Glomerular visceral epithelial cell (primary cell): ENCODE results near the gene CRYGN.

Experiments used
- DNase-seq: peaks from one replicate; pipeline ENCODE4 v3.0.0-alpha.2; 2016; ENCODE audit errors: extremely low spot score

CRYGN gene, protein sequence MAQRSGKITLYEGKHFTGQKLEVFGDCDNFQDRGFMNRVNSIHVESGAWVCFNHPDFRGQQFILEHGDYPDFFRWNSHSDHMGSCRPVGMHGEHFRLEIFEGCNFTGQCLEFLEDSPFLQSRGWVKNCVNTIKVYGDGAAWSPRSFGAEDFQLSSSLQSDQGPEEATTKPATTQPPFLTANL

GRCh38 chr7:151439855-151440798 is at the start of gene CRYGN:
Gene CRYGN (minus strand): TSS chr7:151440141. CDS start chr7:151439917, 224 bp downstream.
- DNase-seq: no peak

DNA sequence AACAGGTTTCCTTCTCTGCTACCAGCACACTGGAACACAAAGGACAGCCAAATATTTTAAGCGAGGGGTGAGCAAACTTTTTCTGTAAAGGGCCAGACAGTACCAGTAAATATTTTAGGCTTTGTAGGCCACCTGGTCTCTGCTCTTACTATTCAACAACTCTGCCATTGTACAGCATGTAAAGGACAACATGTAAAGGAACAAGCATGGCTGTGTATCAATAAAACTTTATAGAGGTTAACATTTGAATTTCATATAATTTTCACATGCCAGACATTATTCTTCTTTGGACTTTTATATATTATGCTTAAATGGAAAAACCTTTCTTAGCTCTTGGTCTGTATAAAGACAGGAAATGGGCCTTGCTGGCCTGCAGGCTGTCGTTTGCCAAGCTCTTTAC is 49.6 kb upstream of the CRYGN start:
- DNase-seq: no peak

- DNase-seq: no peak
Observed at GRCh38 chr7:151488096-151488495, 48.2 kb upstream of the CRYGN start.

GRCh38 chr7:151487228-151487627 is 47.3 kb upstream of the CRYGN start:
- DNase-seq: no peak

DNA sequence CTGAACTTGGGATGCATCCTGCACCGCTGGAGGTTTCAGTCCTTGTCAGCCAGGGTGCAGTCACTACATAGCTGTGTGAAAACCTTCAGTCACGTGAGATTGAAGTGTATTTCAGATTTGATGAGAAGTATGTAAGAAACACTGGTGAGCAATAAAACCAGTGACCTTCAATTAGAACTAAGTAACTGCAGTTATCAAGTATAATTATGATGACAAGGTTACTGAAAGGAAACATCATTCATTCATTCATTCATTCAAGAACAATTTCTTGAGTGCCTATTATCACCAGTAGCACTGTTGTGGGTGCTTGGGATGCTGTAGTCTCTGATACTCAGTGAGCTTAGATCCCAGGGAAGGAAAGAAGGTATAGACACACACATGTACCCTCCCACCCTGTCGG is 46.1 kb upstream of the CRYGN start:
- no peak for DNase-seq

GRCh38 chr7:151484971-151485707 is 45.2 kb upstream of the CRYGN start:
- peak; percentile 59 for DNase-seq

GRCh38 chr7:151483711-151483983 is 43.7 kb upstream of the CRYGN start:
- no peak for DNase-seq

GRCh38 chr7:151482883-151483710 is 43.2 kb upstream of the CRYGN start:
- no peak for DNase-seq

DNA sequence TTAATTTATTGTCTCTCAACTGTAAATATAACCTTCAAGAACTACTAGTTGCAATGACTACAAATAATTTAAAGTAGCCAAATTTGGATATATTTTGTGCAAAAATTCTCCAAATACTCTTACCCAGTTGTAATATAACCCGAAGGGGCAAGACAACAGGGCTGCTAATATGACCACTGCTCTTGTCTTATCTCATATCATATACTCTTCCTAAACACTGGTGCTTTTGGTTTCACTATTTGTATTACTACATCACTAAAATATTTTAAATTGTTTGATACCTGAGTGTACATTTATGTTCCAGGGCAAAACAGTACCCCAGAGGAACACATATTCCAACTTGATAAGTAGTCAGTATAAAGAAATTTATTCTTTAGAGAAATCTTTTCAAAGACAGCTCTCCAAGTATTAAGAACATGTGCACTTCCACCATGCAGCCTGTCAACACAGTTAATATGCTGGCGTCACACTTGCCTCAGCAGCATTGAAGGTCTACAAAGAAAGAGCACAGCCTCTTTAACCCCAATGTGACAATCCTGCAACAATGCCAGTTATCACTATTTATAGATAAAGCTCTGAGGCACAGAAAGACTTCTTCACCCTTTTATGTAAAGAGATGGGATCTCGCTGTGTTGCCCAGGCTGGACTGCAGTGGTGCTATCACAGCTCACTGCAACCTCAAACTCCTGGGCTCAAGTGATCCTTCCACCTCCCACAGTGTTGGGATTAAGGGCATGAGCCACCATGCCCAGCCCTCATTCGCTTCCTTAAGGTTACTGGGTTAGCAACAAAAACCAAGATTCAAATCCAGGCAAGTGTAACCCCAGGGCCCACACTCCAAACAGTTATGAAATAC is 41.9 kb upstream of the CRYGN start:
- DNase-seq: no peak

GRCh38 chr7:151477867-151478266 is 37.9 kb upstream of the CRYGN start:
- no peak for DNase-seq

- DNase-seq: no peak
Observed at GRCh38 chr7:151472644-151473380, 32.9 kb upstream of the CRYGN start.

- no peak for DNase-seq
Observed at GRCh38 chr7:151470711-151471110, 30.8 kb upstream of the CRYGN start.

GRCh38 chr7:151469281-151469680 is 29.3 kb upstream of the CRYGN start:
- no peak for DNase-seq

- no peak for DNase-seq
Observed at GRCh38 chr7:151468217-151469018, 28.5 kb upstream of the CRYGN start.

DNA sequence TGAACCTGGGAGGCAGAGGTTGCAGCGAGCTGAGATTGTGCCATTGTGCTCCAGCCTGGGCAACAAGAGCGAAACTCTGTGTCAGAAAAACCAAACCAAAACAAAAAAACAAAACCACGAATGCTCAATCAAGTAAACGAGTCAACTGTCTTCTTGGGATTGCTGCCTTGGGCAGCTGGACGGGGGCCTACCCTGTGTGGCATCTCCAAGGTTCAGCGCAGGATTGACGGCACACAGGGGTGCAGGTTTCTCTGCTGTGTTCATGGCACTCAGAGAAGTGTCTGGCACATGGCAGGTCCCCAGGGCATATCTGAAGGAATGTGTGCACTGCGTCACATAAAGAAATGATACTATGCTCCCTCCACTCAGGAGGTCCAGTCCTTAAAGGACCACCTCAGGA is 25.2 kb upstream of the CRYGN start:
- no peak for DNase-seq

DNA sequence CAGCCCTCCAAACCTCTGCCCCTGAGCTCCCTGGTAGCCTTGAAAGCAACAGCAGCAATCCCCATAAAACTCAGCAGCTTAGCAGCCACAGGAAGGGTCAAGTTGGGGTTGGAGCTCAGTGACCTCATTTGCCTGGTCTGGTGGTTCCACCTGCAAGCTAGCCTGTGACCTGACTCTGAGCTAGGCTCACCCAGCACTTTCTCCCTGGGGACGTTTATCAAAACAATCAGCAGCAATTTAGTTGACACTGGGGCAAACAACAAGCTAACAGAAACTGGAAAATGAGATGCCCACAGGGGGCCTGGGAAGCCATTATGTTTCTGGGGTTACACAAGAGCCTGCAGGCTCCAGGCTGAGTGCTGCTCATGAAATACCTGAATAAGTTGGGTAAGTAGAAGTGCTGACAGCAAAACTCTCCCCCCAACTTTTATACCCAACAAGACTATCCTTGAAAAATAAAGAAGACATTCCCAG is 22.4 kb upstream of the CRYGN start:
- DNase-seq: no peak

GRCh38 chr7:151461942-151462230 is 21.9 kb upstream of the CRYGN start:
- no peak for DNase-seq

DNA sequence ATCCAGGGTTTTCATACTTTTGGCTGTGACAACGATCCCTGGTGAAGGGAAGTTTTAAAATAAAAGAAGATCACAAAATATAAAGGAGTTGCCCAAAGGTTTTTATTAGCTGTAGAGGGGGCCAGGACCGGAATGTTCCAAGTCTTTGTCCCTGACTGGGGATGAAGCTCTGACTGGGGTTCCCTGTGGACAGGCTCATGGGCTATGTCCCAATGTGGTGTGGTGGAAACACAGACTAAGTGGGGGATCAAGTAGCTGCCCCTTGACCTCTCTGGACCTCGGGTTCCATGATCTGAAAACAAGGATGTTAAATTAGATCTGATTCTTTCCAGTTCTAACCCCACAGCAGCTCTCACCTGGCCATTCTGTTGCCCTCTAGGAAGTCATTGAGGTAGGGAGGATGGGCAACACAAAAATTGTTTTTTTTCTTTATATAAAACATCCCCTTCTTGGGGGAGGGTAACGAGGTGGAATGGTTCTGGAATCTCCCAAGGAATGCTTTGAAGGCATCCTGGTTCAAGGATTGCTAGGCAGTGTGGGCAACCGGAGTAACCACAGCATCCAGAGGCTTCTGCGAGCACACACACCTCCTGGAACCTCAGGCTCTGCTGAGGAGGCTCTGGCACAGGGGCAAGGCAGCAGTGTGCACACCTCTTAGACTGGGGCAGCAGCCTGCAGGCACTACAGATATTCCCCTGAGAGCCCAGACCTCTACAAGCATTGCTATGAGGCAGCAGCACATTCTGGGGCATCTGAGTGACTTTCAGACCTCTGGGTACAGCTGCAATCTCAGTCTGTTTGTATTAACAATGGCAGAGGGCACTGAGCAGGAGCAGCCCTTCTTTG is 21.4 kb upstream of the CRYGN start:
- DNase-seq: peak; percentile 59

DNA sequence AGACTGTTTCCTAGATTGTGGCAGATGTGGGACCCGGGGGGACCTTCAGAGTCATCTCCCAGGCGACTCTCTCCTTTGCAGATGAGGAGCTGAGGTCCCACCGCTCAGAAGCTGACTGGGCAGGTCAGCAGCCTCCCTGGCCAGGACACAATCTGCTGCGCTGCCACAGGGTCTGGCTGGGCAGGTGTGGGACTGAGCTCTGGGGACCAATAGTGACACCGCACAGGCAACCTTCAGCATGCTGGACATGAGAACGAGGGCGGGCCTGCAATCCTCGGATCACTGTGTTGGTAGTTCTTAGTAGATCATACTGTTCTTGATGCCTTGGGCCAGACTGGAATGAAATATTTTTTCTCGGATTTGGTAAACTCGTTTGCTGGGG is 20.5 kb upstream of the CRYGN start:
- no peak for DNase-seq
